GM12878 (cell line): ENCODE measurements around the gene RNFT2.

ENCODE experiments used
- POLR2AphosphoS2 ChIP-seq: IDR thresholded peaks from 2 replicates; pipeline ENCODE4 v1.6.1; 2011; ENCODE audit warnings: low read depth, mild to moderate bottlenecking, low read length, improper control_type of control experiment, moderate library complexity
- POU2F2 ChIP-seq: IDR thresholded peaks from 3 replicates; pipeline ENCODE4 v1.6.1; 2011; ENCODE audit warnings: low read depth, mild to moderate bottlenecking, low read length, borderline replicate concordance
- RELB ChIP-seq: fragments of 450-650 bp; IDR thresholded peaks from 2 replicates; pipeline ENCODE4 v1.6.1; 2017; ENCODE audit warnings: low read depth, mild to moderate bottlenecking, moderate library complexity

GRCh38 chr12:116839287-116839830 lies 101.2 kb downstream of the RNFT2 start:
- TF ChIP-seq POU2F2 (no peak), POLR2AphosphoS2 (no peak), RELB (no peak)
